ENCODE data around the gene PRDM16.

Gene PRDM16

GRCh38 chr1:3425486-3426215 is 356.6 kb downstream of the PRDM16 start:
- DNase-seq = no peak

- DNase-seq = no peak
Measured at GRCh38 chr1:3426956-3427535, 358.0 kb downstream of the PRDM16 start.

GRCh38 chr1:3427711-3428704 is 359.0 kb downstream of the PRDM16 start:
- DNase-seq = no peak

GRCh38 chr1:3428899-3429298 is 359.9 kb downstream of the PRDM16 start:
- DNase-seq = no peak

GRCh38 chr1:3429320-3429719 is 360.3 kb downstream of the PRDM16 start:
- no peak for DNase-seq

GRCh38 chr1:3429766-3430165 is 360.8 kb downstream of the PRDM16 start:
- DNase-seq = no peak

GRCh38 chr1:3430406-3430805 is 361.4 kb downstream of the PRDM16 start:
- DNase-seq = no peak

GRCh38 chr1:3430820-3431219 is 361.8 kb downstream of the PRDM16 start:
- DNase-seq = no peak

GRCh38 chr1:3431266-3431665 is 362.3 kb downstream of the PRDM16 start:
- DNase-seq = no peak

GRCh38 chr1:3431686-3432085 is 362.7 kb downstream of the PRDM16 start:
- no peak for DNase-seq

GRCh38 chr1:3432306-3432705 is 363.3 kb downstream of the PRDM16 start:
- DNase-seq = no peak

GRCh38 chr1:3433076-3433475 is 364.1 kb downstream of the PRDM16 start:
- no peak for DNase-seq

- no peak for DNase-seq
Measured at GRCh38 chr1:3433596-3434320, 364.8 kb downstream of the PRDM16 start.

GRCh38 chr1:3434406-3435110 is 365.6 kb downstream of the PRDM16 start:
- DNase-seq = no peak

- no peak for DNase-seq
Measured at GRCh38 chr1:3435666-3436065, 366.7 kb downstream of the PRDM16 start.

- no peak for DNase-seq
Measured at GRCh38 chr1:3436451-3436850, 367.4 kb downstream of the PRDM16 start.

- no peak for DNase-seq
Measured at GRCh38 chr1:3436901-3437300, 367.9 kb downstream of the PRDM16 start.

GRCh38 chr1:3438661-3439180 is 369.7 kb downstream of the PRDM16 start:
- DNase-seq = no peak

GRCh38 chr1:3439346-3440299 is 370.6 kb downstream of the PRDM16 start:
- DNase-seq = no peak

- no peak for DNase-seq
Measured at GRCh38 chr1:3440300-3440681, 371.3 kb downstream of the PRDM16 start.
